ENCODE results near the gene TRIM65.
"Not testable (repeated sequence)": the region's sequence is repeated elsewhere in the genome, so short reads cannot be mapped to it uniquely, and the experiment has no call there.

TRIM65 gene

DNA sequence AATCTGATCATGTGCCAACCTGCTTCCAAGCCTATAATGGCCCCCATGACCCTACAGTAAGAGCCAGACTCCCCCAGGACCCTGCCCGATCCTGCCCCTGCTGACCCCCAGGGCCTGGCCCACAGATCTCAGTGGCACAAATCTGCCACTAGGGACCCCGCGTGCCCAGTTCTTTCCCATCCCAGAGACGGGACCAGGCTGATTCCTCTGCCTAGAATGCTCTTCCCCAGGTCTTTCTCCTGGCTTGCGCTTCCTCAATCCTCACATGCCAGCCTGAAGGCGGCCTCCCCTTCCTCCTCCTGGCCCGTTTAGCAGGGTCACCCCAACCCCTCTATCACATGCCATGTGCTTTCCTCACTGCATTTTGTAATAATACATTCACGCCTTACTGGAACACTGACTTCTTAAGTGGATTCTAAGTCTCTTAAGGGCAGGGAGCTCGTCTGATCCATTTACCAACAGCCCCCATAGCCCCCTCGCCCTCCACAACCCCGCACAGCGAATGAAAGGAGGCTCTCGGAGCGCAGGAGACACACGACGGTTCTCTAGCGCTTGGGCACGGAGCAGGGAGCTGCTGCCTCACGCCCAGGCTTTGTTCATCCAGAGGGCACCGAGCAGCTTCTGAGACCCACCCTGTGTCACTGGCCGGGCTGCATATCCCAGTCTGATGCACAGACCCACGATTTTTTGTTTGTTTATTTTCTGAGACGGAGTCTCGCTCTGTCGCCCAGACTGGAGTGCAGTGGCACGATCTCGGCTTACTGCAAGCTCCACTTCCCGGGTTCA lies 1.2 kb downstream of the TRIM65 start:
- no peak for DNase-seq

DNA sequence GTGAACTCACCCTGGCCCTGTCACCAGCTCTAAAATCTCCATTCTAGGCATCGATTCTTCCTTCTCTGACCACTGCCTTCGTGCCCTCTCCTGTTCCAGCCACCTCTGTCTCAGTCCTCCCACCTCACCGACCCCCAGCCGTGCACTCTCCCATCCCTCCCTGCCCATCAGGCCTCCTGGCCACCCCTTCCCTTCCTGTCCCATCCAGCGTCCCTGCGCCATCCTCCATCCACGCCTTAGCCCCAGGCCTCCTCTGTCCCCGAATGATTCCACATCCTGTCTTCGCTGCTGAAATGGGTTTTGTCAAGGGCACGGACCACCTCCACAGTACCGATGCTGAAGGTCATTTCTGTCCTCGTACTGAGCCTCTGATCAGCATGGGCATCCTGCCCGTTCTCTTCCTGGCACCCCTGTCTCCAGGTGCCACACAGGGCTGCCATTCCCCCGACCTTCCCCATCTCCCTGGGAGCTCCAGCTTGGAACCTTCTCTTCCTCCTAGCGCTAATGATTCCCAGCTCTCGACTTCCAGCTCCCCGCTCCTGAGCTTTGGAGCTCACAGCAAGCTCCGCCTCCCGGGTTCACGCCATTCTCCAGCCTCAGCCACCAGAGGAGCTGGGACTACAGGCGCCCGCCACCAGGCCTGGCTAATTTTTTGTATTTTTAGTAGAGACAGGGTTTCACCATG lies 2.6 kb downstream of the TRIM65 start:
- DNase-seq: no peak

DNA sequence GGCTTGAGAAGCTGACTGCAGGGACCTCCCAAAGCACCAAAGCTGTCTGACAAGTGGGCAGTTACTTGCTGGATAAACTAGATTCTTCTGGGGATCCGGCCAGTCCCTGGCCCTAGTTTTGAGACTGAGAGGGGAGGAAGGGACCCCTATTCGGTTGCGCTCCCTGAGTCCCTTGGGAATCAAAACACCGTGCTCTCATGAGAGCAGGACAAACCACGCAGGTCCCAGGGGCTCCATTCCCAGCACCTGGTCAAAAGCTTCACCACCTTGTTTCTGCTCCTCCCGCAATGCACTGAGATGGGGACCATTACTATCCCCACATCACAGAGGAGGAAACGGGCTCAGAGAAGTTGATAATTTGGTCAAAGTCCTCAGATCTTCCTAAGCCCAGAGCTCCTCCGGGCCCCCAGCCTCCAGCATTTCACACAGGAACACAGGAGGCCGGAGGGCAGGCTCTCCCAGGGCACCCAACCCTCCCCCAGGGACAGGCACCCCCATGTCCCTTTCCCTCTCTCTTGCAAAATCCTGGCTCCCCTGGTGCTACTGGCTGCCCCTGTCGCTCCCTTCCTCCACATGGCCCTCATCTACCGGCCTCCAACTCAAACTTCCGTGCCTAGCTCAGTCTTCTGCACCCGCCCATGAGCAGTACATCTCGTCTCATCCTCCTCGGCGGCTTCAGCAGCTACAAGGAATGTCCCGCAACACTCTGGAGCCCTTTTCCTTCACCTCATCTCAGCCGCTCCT lies 3.3 kb downstream of the TRIM65 start:
- no peak for DNase-seq

DNA sequence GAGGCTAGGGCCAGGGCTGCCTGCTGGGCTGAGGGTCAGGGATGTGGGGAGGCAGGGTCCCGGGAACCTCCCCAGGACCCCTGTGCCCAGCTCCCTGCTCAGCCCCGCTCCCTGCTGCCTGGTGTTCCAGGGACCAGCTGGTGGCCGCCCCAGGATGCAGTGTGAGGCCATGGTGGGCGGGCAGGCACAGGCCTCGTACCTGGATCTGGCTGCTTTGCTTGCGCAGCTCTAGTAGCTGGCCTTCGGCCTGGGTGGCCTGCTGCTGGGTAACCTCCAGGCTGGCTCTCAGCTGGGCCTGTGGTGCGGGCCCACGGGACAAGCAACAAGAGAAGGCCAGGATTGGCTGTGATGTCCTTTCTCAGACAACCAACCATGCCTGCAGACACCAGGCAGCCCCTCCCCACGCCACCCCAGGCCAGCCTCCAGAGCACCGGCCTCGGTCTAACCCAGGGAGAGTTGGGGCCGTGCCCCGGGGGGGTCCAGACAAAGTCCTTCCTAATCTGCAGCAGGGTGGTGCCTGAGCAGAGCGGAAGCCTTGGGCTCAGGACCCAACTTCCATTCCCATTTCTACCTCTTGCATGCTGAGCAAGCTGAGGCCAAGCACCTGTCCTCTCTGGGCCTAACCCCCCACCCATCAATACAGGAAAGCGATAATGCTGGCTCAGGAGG lies 4.1 kb downstream of the TRIM65 start:
- no peak for DNase-seq

DNA sequence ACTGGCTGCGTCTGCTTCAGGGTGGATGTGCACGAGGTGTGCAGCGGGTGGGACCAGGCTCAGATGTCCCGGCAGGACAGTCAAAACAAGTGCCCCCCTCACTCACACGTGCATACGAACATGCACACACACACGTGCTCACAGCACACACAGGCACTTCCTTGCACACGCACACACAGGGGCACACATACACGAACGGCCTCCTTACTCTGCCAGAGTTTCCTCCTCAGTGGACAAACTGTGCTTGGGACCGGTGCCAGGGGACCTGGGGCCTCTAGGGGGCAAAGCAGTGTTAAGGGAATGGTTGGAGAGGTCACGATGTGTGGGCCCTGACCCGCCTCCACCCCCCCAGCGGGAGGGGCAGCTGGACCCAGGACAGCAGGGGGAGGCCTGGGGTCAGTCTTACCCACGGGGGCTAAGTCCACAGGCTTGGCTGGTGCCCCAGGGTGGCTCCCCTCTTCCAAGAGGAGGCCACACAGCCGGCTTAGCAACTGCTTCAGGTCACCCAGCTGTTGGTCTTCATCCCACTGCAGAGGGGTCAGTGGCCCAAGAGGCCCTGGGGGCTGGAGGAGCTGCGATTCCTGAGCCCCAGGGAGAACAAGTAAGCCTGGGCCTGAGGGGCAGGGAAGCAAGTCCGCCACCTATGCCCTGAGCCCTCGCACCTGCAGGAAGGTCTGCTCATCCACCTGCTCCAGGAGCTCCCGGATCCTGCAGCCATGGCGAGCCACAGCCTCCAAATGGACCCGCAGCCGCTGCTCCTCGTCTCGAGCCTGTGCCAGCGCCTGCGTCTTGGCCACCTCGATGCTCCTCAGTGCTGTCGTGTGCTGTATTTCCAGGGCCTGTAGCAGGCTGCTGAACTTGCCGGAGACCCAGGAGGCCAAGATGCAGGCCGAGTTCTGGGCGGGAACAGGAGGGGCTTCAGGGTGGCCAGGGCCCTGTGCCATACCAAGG lies 4.9 kb downstream of the TRIM65 start:
- no peak for DNase-seq

DNA sequence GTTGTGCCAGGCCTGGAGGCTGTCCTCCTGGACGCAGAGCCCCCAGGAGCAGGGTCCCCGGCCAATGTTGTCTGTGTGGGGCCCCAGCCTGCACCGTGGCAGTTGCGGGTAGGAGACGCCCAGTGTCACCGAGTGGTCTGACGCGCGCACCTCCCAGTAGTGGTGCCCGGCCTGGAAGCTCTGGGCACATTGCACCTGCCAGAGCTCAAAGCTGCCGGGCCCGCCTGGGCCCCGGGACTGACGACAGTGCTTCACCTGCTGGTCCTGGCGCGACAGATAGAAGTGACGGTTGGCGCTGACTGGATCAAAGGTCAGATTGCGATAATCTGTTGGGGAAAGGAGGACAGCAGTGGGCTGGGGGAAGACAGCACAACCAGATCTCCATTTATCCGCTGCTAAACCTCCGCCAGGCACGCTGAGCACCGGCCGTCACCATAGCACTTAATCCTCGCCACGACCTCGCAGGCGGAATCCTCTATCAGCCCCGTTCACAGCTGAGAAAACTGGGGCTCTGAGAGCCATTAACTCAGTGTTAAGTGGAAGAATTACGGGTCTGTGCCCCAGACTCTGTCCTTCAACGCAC lies 5.6 kb downstream of the TRIM65 start:
- DNase-seq: no peak

DNA sequence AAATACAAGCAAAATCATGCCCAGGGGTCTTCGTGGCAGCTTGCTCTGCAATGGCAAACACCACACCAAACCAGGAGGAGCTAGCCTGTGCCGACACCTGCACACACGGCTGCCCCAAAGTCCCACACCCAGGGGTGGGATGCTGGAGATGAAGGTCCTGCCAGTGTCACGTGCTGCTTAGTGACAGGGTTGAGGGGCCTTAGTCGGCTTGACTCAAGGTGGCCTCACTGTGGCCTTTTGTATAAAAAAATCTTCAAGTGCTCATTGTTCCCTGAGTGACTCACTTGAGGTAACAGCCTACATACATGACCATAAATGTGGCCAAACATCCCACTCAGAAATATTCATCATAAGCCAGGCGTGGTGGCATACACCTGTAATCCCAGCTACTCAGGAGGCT lies 7.3 kb downstream of the TRIM65 start:
- DNase-seq: no peak

DNA sequence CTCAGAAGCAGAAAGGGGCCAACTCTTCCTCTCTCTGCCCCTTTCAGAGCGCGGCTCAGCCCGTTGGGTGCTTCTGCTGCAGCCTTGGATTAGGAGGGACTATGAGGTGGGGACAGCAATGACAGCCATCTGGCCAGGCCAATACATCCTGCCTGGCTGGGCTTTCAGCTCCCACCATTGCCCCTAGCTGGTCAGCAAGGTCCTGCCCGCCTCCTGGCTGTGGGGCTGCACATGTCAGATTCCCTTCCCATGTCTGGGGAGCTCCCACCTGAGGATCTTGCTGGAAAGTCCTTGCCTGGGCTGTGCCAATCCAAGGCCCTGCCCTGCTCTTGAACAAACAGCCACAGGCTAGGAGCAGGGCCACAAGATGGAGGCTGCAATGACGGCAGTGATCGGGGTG lies 8.3 kb downstream of the TRIM65 start:
- no peak for DNase-seq

DNA sequence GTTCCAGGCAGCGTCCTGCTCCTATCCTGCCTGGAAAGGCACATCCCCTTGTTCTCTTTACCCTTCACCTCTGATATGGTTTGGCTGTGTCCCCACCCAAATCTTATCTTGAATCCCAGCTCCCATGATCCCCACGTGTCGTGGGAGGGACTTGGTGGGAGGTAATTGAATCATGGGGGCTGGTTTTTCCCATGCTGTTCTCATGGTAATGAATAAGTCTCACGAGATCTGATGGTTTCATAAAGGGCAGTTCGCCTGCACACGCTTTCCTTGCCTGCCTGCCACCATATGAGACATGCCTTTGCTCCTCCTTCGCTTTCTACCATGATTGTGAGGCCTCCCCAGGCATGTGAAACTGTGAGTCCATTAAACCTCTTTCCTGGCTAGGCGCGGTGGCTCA lies 10.9 kb downstream of the TRIM65 start:
- DNase-seq: not testable (repeated sequence)

DNA sequence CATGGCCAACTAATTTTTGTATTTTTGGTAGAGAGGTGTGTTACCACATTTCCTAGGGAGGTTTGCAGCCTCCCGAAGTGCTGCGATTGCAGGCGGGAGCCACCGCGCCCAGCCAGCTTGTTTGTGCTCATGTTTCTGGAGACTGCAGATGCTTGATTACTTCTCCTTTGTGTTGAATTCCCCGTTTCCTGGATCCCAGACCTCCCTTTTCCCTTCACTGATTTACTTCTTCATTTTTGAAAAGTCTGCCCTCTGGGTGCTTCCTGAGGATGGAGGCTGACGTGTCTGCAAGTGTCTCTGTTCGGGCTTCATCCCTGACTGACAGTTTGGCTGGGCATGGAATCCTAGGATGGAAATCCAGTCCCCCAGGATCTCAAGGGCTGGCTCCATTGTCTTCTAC lies 11.3 kb downstream of the TRIM65 start:
- DNase-seq: no peak

DNA sequence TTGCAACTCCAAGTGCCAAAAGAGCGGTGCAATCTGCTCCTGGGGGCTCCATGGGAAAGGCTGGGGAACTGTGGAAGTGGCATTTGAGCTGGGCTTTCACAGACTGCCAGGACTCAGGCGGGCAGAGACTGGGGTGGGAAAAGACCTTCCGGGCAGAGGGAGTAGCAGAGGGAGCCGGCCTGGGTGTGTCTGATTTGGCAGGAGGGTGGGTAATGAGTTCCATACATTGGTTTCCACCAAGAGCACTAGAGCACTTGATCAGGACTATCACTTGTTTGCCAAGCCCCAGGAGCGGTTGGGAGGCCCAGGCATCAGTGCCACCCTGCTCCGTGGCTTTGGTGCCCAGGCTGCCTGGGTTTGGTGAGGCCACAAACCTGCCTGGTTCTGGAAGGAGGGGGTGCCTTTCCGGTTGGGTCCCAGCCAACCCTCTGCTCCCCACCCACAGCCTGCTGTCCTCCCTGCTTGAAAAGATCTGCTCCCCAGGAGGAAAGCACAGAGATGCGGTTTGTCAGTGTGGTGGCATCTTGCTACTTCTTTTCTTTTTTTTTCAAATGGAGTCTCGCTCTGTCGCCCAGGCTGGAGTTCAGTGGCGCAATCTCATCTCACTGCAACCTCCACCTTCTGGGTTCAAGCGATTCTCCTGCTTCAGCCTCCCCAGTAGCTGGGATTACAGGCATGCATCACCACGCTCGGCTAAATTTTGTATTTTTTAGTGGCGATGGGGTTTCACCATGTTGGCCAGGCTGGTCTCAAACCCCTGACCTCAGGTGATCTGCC lies 14.9 kb downstream of the TRIM65 start:
- DNase-seq: no peak

DNA sequence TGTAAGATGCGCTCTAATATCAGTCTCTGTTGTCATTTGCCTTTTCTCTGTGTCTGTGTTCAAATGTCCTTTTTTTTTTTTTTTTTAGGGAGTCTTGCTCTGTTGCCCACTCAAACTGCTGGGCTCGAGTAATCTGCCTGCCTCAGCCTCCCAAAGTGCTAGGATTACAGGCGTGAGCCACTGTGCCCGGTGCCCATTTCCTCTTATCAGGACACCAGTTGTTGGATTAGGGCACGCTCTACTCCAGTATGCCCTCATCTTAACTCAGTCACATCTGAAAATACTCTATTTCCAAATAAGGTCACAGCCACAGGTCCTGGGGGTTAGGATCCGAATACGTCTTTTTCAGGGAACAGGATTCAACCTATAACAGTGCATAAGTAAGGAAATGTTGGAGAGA lies 16.5 kb downstream of the TRIM65 start:
- no peak for DNase-seq

DNA sequence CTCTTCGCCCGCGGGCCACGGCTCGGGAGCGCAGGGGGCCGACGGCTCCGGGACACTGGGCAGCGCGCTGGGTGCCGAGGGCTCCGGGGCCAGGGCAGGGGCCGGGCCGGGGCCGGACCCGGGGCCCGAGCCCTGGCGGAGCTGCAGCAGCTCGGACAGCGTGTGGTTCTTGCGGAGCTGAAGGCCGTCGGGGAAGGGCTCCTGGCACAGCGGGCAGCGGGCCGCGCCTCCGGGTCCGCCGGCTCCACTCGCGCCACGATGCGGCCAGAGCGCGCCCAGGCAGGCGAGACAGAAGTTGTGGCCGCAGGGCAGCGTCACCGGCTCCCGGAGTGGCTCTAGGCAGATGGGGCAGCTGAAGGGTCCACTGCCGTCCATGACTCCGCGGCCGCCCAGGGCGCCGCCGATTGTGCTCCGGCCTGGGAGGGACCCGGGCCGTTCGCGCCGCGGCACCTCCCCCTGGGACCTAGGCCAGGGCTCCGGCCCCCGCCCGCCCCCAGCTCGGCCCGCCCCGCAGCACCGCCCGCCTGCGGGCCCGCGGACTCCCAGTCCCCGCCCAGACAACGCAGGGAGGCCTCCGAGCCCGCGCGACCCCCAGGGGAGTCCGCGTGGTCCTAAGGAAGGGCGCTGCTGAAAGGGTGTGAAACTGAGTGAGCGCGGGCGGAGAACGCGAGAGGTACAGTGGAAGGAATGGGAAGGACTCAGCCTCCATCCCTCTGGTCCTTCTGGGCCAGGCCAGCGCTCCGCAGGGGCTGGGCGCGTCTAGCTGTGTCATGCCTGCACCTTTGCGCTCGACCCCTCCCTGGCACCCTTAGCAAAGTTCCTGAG lies 18.4 kb downstream of the TRIM65 start, which contains the start of gene TRIM47:
Gene TRIM47 (minus strand): TSS at position 408 of the 825 bp plus-strand sequence. CDS start 33 bp downstream, at position 375.
- no peak for DNase-seq

DNA sequence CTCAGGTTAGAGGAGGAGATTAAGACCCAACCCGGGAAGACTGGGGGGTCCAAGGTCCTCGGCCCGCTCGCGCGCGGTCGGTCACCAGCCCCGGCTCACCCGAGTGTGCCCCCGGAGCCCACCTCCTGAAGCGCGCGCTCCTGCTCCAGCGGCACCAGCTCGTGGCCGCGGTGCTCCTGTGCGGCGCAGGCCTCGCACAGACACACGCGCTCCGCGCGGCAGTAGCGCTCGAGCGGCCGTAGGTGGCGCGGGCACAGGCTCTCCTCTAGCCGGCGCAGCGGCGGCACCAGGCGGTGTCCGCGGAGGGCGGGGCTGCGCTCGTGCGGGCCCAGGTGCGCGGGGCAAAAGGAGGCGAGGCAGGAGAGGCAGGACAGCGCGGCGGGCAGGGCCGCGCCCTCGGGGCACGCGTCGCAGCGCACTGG lies 19.0 kb downstream of the TRIM65 start:
- DNase-seq: peak; percentile 75

DNA sequence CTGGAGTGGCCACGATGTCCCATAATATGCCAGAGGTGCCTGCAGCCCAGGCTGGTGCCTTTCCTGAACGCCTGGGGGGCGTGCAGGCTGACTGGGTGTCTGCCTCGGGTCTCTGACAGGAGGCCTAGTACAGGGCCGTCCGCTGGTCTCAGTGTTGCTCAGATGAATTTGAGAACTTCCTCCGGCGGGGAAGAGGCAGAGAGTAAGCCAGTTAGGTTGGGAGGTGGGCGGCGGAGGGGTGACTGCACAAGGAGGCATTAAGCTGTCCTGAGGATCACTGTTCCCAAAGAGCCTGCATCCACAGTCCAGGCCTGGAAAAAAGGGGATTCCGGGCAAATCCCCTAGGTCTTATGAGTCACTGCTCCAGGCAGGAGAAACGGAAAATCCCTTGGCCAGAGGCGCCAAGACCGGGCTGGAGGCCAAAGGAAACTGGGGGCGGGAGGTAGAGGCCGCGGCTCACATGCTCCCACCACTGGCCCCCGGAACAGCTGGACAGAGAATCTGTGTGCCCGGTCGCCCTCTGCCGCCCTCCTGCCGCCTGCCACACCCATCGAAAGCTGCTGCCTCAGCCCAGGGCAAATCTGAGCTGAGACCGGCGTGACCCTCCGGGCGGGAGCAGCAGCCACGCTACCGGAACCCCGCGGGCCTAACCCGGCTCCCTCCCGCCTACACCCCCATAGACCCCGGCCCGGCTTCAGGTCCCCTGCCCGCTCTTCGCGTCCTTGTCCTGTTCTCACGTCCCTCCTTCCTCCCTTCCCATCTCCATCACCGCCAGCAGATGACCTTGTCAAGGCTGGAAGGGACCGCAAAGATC lies 19.6 kb downstream of the TRIM65 start:
- no peak for DNase-seq

DNA sequence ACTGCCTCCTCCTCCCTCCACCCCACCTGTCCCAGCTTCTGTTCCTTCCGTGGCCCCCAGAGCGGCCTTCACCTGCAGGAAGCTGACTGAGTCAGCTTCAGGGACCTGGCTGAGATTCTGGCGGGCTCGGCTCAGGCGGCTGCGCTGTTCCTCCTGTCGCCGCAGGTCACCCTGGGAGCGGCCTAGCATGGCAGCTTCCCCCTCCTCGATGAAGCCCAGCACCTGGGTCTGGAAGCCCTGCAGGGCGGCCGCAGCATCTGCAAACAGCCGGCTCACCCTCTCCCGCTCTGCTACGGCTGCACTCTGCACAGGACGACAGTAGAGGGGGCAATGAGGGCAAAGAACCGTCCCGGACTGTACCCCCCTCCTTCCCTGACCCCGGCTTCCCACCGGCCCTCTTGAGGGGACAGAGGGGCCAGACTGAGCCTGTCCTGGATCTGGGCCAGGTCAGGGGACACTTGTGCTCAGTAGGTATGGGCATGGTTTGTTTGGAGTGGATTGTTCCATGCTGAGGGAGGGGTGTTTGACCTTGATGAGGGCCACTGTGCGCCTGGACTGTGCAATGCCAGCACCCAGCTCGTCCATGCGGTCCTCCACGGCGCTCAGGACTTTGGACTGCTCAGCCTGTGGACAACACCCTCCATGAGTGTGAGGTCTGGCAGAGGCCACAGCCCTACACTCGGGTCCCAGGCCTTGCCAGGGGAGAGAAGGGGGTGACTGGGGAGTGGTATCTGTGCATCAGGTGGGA lies 20.4 kb downstream of the TRIM65 start:
- peak; percentile 72 for DNase-seq

DNA sequence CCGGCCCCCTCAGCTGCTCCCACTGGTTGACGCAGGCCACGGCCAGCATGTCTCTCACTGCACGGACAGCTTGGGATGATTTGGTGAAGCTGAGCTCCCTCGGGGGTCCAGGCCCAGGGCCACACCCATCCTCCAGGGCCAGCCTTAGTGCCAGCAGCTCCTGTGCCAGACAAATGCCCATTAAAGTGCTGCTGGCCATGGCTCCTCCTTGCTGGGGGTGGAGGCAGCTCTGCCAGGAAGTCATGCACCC lies 20.9 kb downstream of the TRIM65 start:
- no peak for DNase-seq

DNA sequence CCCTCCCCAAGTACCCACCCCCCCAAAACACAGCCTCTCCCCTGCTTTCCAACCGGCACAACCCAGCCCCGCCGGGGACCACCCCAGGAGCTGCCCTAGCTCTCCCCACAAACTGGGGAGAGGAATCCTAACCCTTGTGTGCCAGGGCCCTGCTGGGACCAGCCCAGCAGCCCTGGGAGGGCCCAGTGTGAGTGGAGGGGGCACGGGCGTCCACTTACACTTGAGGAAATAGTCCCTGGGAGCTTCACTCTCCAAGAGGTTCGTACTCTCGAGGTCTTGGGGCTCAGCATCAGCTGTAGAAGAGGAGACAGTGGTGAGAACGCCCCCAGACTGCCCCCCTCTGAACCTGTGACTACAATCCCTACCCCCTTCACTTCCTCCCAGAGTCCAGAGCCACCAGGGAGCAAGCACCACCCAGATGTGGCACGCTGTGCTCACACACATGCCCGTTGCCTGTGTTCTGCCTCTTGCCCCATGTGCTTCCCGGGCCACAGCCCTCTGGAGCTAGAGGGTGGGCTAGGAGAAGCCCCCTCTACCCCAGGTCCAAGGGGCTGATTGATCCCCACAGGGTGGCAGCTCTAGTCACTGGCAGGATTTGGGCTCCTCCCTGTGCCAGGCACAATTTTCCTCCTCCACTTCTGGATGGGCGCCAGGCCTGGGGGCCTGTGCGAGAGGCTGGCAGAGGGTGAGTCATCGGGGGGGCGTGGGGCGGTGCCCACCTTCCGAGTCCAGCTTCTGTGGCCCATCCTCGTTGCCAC lies 21.4 kb downstream of the TRIM65 start:
- no peak for DNase-seq
